ENCODE results near the gene EHHADH. TPM values are rescaled to one million over a fixed set of nuclear protein-coding genes. Genes with fewer than 3 reads are reported as not detected.

EHHADH gene
- total and polyA plus RNA-seq, 9 of the 15 experiments (the other 6 are each of a cell fraction or from before 2014, with no cell fraction given), result 3.6 to 6.4 (median 5.4) TPM

GRCh38 chr3:185297867-185298266 lies 44.0 kb upstream of the EHHADH start (continued):
- TF ChIP-seq RAD21 (CRISPR knock-in tag; conservative IDR thresholded peaks at IDR 0.05 in 1 of 2, IDR thresholded peaks at IDR 0.05 in 1 of 2) (no peak), ETV5 (CRISPR knock-in tag; IDR thresholded peaks at IDR 0.05; ENCODE audit: low read depth) (no peak), ZNF584 (CRISPR knock-in tag; IDR thresholded peaks at IDR 0.05; ENCODE audit: low read depth) (no peak), ZNF589 (CRISPR knock-in tag; IDR thresholded peaks at IDR 0.05; ENCODE audit: low read depth) (0 out of 2 replicates have a peak, but pooled peaks have one; percentile 43), CREB3 (tag; conservative IDR thresholded peaks at IDR 0.05; ENCODE audit: low read depth) (no peak), JUNB (CRISPR knock-in tag; conservative IDR thresholded peaks at IDR 0.05) (no peak), THRA (IDR thresholded peaks at IDR 0.05) (no peak), HNRNPL (IDR thresholded peaks at IDR 0.05; ENCODE audit: low read depth, low read length) (no peak), KDM4B (IDR thresholded peaks at IDR 0.05; ENCODE audit: borderline replicate concordance in 2 of 2, low read depth in 1 of 2) (no peak), ZNF77 (CRISPR knock-in tag; IDR thresholded peaks at IDR 0.05) (no peak), DDX20 (tag; IDR thresholded peaks at IDR 0.05; ENCODE audit: low read depth) (no peak), FOSL1 (tag; conservative IDR thresholded peaks at IDR 0.05) (peak; percentile 30; the same call in 1 of the 2 replicates), ZC3H8 (IDR thresholded peaks at IDR 0.05) (no peak), CGGBP1 (CRISPR knock-in tag; IDR thresholded peaks at IDR 0.05) (no peak), ARID3A (IDR thresholded peaks at IDR 0.05; ENCODE audit: borderline replicate concordance, low read depth, low read length) (peak; percentile 60; the same call in 1 of the 2 replicates), MEF2D (tag; conservative IDR thresholded peaks at IDR 0.05; ENCODE audit: low read depth) (no peak), GMEB1 (CRISPR knock-in tag; IDR thresholded peaks at IDR 0.05) (no peak), BHLHE40 (IDR thresholded peaks at IDR 0.05; ENCODE audit: low read length) (peak; percentile 72), MIER1 (IDR thresholded peaks at IDR 0.05; ENCODE audit: low read depth) (no peak), SOX6 (IDR thresholded peaks at IDR 0.05) (peak; percentile 73; the same call in 1 of the 2 replicates), ZBED1 (IDR thresholded peaks at IDR 0.05) (no peak), CCAR2 (IDR thresholded peaks at IDR 0.05; ENCODE audit: low read depth, low read length) (no peak)

All from K562 (cell line).